Body of pancreas (tissue), 4 donors: ENCODE results near the gene UBASH3A. TPM values are rescaled to one million over a fixed set of nuclear protein-coding genes. Genes with fewer than 3 reads are reported as not detected.

ENCODE experiments used
- ATAC-seq: fragments of 150-250 bp; one replicate; pipeline ENCODE4 v1.9.1; 2016
- DNase-seq, 4 donors: peaks; one replicate each; pipeline ENCODE4 v3.0.0-alpha.2; 2019
- H3K27ac ChIP-seq, 4 donors: fragments of 200-600 bp; sonication (generic); 1 replicate in 3 of 4; 2 replicates in 1 of 4; pipeline versions ENCODE4 v1.5.1 to v1.6.1; 2016 to 2019; ENCODE audit warnings: mild to moderate bottlenecking in 1 of 4, mixed read lengths in 1 of 4, moderate library complexity in 1 of 4
- H3K27me3 ChIP-seq, 2 donors: fragments of 200-600 bp; sonication (generic); one replicate each; pipeline ENCODE4 v1.6.0; 2016; ENCODE audit warnings: mild to moderate bottlenecking in 1 of 2
- H3K36me3 ChIP-seq, 2 donors: fragments of 200-600 bp; sonication (generic); replicated peaks in 1 of 2; 2 replicates each; pipeline ENCODE4 v1.5.1; 2016; ENCODE audit warnings: low read depth in 2 of 2; ENCODE audit not compliant: insufficient read depth in 1 of 2
- H3K4me1 ChIP-seq: fragments of 200-600 bp; sonication (generic); one replicate; pipeline ENCODE4 v1.6.0; 2016
- H3K4me3 ChIP-seq, 2 donors: fragments of 200-600 bp; sonication (generic); 1 replicate in 1 of 2; 2 replicates in 1 of 2; pipeline ENCODE4 v1.5.1; 2016 to 2019
- H3K9me3 ChIP-seq, 3 donors: fragments of 200-600 bp; sonication (generic); 1 replicate in 2 of 3; 2 replicates in 1 of 3; pipeline ENCODE4 v1.5.1; 2016
- CTCF ChIP-seq, 7 experiments: fragments of 450-650 bp in 4 of 7; fragments of 200-600 bp in 3 of 7; sonication (generic) in 3 of 7; IDR thresholded peaks; one replicate each; pipeline ENCODE4 v1.5.1; 2016 to 2019; ENCODE audit warnings: antibody characterized with exemption in 7 of 7
- POLR2A ChIP-seq, 3 donors: fragments of 450-650 bp; IDR thresholded peaks; one replicate each; pipeline ENCODE4 v1.6.1; 2016; ENCODE audit warnings: antibody characterized with exemption in 3 of 3, mild to moderate bottlenecking in 2 of 3
- WGBS, 2 donors: methylation state at CpG; one replicate each; pipeline ENCODE4 v1.1.5; 2017; 5-methylcytosine and 5-hydroxymethylcytosine counted together
- intact Hi-C: fragments of 100-400 bp; cut with DNase I; formaldehyde crosslinking; loops from one replicate; pipeline ENCODE4 v1.15.1; 2023
- total RNA-seq, 2 donors: library from RNA; depleted of rRNA; stranded (reverse); fragments of >200 nt; gene quantifications; one replicate each; pipeline ENCODE4 v1.1.0, GENCODE V29; 2016

UBASH3A gene
- total RNA-seq, 2 donors from 2014 or later: 0.26 TPM; not detected in 1

DNA sequence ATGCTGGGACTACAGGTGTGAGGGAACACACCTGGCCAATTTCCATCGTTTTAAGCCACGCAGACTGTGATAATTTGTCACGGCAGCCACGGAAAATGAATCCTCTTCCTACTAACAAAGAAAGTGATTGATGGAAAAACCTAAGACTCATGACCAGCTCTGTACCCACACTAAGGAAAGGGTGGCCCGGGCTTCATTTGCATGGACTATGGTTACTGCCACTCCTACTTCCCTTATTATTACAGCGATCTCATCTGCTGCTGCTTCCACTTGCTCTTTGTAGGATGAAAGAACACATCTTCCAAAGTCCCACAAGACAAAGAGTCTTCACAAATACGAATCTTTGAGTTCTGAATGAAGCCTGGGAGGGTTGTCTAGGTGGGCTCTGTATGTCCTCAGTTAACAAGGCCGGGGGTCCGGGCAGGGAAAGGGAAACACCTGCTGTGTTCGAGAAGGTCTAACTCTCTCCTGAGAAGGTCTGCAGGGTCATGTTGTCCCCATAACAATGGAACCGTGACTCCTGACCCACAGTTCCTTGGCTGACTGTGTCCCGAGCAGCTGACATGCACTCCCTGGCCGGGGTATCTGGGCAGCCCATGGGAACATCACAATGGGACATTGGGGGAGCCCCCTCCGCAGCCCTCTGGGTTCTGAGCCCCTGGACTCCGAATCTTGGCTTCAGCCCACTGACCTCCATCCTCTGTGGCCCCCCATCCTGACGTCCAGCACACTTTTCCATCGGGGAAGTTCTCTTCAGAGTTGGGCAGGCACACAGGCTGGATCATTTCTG lies 24.1 kb upstream of the UBASH3A start:
- Histone ChIP-seq H3K27ac (no peak overlapping the region), H3K27me3 (no peaks in the 10 kb centered on the region), H3K36me3 (no peaks in the 10 kb centered on the region), H3K9me3 (no peaks in the 10 kb centered on the region), H3K4me1 (peaks cover 4% of the 10 kb centered on the region), H3K4me3 (no peak overlapping the region)
- no peak for DNase-seq
- no peak for TF ChIP-seq CTCF (IDR thresholded peaks at IDR 0.05)
- no peak for ATAC-seq
- WGBS, 2 donors: 71 to 80% methylated on average over 17 of the region's 17 CpGs
- intact Hi-C loops: no loop called here

GRCh38 chr21:42381347-42381984 lies 22.2 kb upstream of the UBASH3A start:
- 0 to 29% methylated on average over 1 of the region's 1 CpG for WGBS, 2 donors
- H3K27ac ChIP-seq: no peak overlapping the region

GRCh38 chr21:42382915-42383314 lies 20.8 kb upstream of the UBASH3A start:
- intact Hi-C loops: no loop called here
- Histone ChIP-seq H3K4me1 (no peaks in the 10 kb centered on the region), H3K4me3 (no peak overlapping the region), H3K27ac (no peak overlapping the region), H3K9me3 (no peaks in the 10 kb centered on the region), H3K36me3 (no peaks in the 10 kb centered on the region), H3K27me3 (no peaks in the 10 kb centered on the region)
- TF ChIP-seq POLR2A (IDR thresholded peaks at IDR 0.05): no peak
- TF ChIP-seq CTCF (IDR thresholded peaks at IDR 0.05): no peak
- no peak for ATAC-seq
- no peak for DNase-seq
- WGBS, 2 donors: 94 to 99% methylated on average over 4 to 6 of the region's 6 CpGs

More at GRCh38 chr21:42381347-42381984, 22.2 kb upstream of the UBASH3A start:
- Histone ChIP-seq H3K9me3 (no peaks in the 10 kb centered on the region), H3K36me3 (no peaks in the 10 kb centered on the region), H3K4me3 (no peak overlapping the region), H3K4me1 (peaks cover under 1% of the 10 kb centered on the region), H3K27me3 (no peaks in the 10 kb centered on the region)
- no peak for TF ChIP-seq POLR2A (IDR thresholded peaks at IDR 0.05)
- TF ChIP-seq CTCF (IDR thresholded peaks at IDR 0.05): peak; percentile 50 to 97 (median 76)
- intact Hi-C loops: no loop called here
- ATAC-seq (peak; percentile 84), DNase-seq (peak; percentile 44 to 80 (median 72))

- DNase-seq (no peak), ATAC-seq (no peak)
- no peak overlapping the region for H3K27ac ChIP-seq
- WGBS, 2 donors: 60 to 72% methylated on average over 6 of the region's 6 CpGs
- no peak overlapping the region for H3K4me3 ChIP-seq
- no peaks in the 10 kb centered on the region for H3K9me3 ChIP-seq
- intact Hi-C loops: no loop called here
- no peaks in the 10 kb centered on the region for H3K27me3 ChIP-seq
- peaks cover 1% of the 10 kb centered on the region for H3K4me1 ChIP-seq
- TF ChIP-seq POLR2A (IDR thresholded peaks at IDR 0.05) (no peak), CTCF (IDR thresholded peaks at IDR 0.05) (no peak)
- H3K36me3 ChIP-seq: no peaks in the 10 kb centered on the region
These were observed 20.4 kb upstream of the UBASH3A start for GRCh38 chr21:42383331-42383730.
